Coronary artery (tissue), 2 donors: ENCODE data around the gene NUP107.

ENCODE experiments used
- DNase-seq: peaks from one replicate; pipeline ENCODE4 v3.0.0-alpha.2; 2017; ENCODE audit warnings: low spot score
- H3K27ac ChIP-seq, 2 donors: fragments of 200-600 bp; sonication (generic); one replicate each; pipeline ENCODE4 v1.5.1; 2016 to 2019
- H3K4me3 ChIP-seq: fragments of 200-600 bp; sonication (generic); 2 replicates; pipeline ENCODE4 v1.5.1; 2016; ENCODE audit warnings: mild to moderate bottlenecking, moderate library complexity
- CTCF ChIP-seq: fragments of 200-600 bp; sonication (generic); IDR thresholded peaks from one replicate; pipeline ENCODE4 v1.5.1; 2019; ENCODE audit warnings: antibody characterized with exemption

NUP107 gene

DNA sequence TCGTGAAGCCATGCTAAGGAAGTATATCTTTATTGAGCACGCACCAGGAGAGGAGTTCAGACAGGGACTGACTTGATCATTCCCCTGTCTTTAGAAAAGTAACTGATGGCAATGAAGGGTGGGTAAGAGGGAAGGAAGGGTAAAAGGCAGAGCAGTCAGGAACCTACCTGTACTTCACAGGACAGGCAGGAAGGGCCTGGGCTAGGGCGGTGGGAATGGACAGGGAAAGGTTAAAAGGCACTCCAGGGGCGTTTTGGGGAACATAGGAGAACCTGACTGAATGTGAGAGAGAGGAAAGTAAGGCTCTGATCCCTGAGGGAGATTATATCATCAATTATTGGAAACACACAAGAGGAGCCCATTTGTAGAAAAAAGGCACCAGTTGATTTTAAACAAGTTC, 63.1 kb downstream of the NUP107 start:
- H3K27ac ChIP-seq, result no peak overlapping the region
- no peak for TF ChIP-seq CTCF

GRCh38 chr12:68750506-68750905, 63.7 kb downstream of the NUP107 start:
- Histone ChIP-seq H3K4me3 (no peak overlapping the region), H3K27ac (no peak overlapping the region)
- no peak for DNase-seq
- TF ChIP-seq CTCF, result no peak

More for the DNA sequence above, 63.1 kb downstream of the NUP107 start:
- DNase-seq, result no peak
- H3K4me3 ChIP-seq, result no peak overlapping the region

DNA sequence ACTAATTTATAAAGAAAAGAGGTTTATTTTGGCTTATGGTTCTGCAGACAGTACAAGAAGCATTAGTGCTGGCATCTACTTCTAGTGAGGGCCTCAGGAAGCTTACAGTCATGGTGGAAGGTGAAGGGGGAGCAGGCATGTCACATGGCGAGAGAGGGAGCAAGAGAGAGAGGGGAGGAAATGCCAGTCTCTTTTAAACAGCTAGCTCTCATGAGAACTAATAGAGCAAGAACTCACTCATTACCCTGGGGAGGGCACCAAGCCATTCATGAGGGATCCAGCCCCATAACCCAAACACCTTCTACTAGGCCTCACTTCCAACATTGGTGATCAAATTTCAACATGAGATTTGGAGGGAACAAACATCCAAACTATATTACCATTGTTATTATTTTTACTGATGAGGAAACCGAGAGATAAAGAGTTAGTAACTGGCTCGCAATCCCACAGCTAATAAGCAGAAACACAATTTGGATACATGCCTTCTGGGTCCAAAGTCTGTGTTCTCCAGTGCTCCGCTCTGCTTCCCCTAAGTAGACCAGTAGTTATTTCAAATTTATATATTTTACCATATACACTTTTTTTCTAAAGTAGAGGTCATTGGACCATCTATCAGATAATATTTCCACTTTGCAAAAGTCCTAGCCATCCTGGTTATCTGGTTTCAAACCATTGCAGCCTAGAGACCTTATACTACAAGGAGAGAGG, 68.9 kb downstream of the NUP107 start:
- no peak for TF ChIP-seq CTCF
- Histone ChIP-seq H3K27ac (no peak overlapping the region), H3K4me3 (no peak overlapping the region)
- DNase-seq, result no peak

DNA sequence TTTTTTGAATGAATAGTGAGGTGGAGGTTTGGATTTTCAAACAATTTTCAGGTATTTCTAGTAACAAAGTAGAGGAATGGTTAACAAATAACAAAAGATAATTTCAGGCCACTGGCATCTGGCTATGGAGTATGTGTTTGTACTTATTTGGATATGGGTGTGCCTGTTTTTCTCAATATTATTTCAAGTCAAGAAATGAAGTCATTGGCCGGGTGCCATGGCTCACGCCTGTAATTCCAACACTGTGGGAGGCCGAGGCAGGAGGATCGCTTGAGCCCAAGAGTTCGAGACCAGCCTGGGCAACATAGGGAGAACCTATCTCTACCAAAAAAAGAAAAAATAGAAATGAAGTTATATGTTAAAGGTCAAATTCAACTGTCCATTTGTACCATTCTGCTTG, 73.1 kb downstream of the NUP107 start:
- no peak for TF ChIP-seq CTCF
- no peak overlapping the region for H3K27ac ChIP-seq
- DNase-seq, result no peak

GRCh38 chr12:68760806-68761441, 74.1 kb downstream of the NUP107 start:
- H3K27ac ChIP-seq, result no peak overlapping the region
- H3K4me3 ChIP-seq, result no peak overlapping the region
- no peak for DNase-seq
- no peak for TF ChIP-seq CTCF

More for the DNA sequence above, 73.1 kb downstream of the NUP107 start:
- H3K4me3 ChIP-seq, result no peak overlapping the region

- DNase-seq, result no peak
- H3K27ac ChIP-seq, result no peak overlapping the region
- no peak overlapping the region for H3K4me3 ChIP-seq
- no peak for TF ChIP-seq CTCF
Measured at GRCh38 chr12:68761442-68761812, 74.6 kb downstream of the NUP107 start.
